ENCODE results near the gene MPPED1.

MPPED1 gene

GRCh38 chr22:43529934-43530333 lies 118.1 kb downstream of the MPPED1 start:
- no peak for DNase-seq

- no peak for DNase-seq
Observed at GRCh38 chr22:43530349-43531201, 118.8 kb downstream of the MPPED1 start.

GRCh38 chr22:43531651-43532050 lies 119.8 kb downstream of the MPPED1 start:
- no peak for DNase-seq

- no peak for DNase-seq
Observed at GRCh38 chr22:43532301-43533155, 120.7 kb downstream of the MPPED1 start.

GRCh38 chr22:43533156-43533530 lies 121.3 kb downstream of the MPPED1 start:
- no peak for DNase-seq

- no peak for DNase-seq
Observed at GRCh38 chr22:43533656-43534428, 122.0 kb downstream of the MPPED1 start.

GRCh38 chr22:43534916-43535315 lies 123.1 kb downstream of the MPPED1 start:
- DNase-seq: no peak

- DNase-seq: no peak
Observed at GRCh38 chr22:43535336-43535735, 123.5 kb downstream of the MPPED1 start.

- DNase-seq: no peak
Observed at GRCh38 chr22:43535741-43536140, 123.9 kb downstream of the MPPED1 start.

- DNase-seq: no peak
Observed at GRCh38 chr22:43537019-43537585, 125.3 kb downstream of the MPPED1 start.

- no peak for DNase-seq
Observed at GRCh38 chr22:43539572-43540528, 128.0 kb downstream of the MPPED1 start.

GRCh38 chr22:43540529-43540923 lies 128.7 kb downstream of the MPPED1 start:
- no peak for DNase-seq

- no peak for DNase-seq
Observed at GRCh38 chr22:43541022-43541421, 129.2 kb downstream of the MPPED1 start.

GRCh38 chr22:43541462-43542407 lies 129.9 kb downstream of the MPPED1 start:
- DNase-seq: no peak

GRCh38 chr22:43542681-43543521 lies 131.1 kb downstream of the MPPED1 start:
- no peak for DNase-seq

- no peak for DNase-seq
Observed at GRCh38 chr22:43543522-43544288, 131.9 kb downstream of the MPPED1 start.

GRCh38 chr22:43544289-43544673 lies 132.5 kb downstream of the MPPED1 start:
- no peak for DNase-seq

- no peak for DNase-seq
Observed at GRCh38 chr22:43546186-43546585, 134.4 kb downstream of the MPPED1 start.

All from CD4-positive, alpha-beta T cell treated with Interleukin-6 for 4 hours (primary cell).